ENCODE results near the gene CENPV. TPM values are rescaled to one million over a fixed set of nuclear protein-coding genes. Genes with fewer than 3 reads are reported as not detected.
"Not testable (repeated sequence)": the region's sequence is repeated elsewhere in the genome, so short reads cannot be mapped to it uniquely, and the experiment has no call there.

Gene CENPV
- total RNA-seq, 1 experiment from 2014 or later, result 33.5 TPM

DNA sequence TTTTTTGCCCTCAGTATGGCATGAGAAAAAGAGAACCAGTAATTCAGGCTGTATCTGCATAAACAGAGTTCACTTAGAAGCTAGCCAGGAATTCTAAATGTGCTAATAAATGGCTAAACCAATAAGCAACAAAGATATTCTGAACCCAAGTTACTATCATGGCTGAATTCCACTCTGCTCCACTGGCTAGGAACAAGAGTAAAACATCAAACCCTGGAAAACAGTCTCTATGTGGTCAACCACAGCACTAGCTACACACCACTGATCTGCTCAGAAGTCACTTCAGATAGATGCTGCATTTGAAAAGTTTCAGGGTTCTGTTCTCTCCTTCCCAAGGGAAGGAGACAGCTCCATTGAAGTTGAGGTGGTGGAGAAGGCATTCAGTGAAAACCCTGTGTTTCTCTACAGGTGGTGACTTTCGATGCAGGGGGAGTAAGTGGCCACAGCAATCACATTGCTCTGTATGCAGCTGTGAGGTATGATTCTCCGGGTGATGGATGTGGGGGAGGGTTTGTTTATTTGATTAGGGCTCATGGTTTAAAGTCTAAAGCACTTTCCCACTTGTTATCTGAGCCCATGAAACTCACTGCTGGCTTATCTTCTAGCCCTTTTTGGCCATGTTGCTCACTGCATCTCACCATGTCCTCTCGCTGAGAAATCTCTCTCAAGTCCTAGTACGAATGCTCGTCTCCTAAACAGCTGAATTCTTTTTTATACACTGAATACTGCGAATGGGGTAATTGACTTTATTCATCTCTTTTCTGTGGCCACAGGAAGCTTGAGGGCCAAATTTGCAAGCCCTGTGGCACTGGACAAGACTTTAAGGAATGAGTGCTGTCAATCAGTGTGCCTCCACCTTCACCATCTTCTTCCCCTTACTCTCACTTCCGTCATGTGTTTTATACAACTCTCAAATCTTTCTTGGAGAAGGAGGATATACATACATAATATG is 39.9 kb downstream of the CENPV start:
- no peak for DNase-seq (ENCODE audit: low spot score)

DNA sequence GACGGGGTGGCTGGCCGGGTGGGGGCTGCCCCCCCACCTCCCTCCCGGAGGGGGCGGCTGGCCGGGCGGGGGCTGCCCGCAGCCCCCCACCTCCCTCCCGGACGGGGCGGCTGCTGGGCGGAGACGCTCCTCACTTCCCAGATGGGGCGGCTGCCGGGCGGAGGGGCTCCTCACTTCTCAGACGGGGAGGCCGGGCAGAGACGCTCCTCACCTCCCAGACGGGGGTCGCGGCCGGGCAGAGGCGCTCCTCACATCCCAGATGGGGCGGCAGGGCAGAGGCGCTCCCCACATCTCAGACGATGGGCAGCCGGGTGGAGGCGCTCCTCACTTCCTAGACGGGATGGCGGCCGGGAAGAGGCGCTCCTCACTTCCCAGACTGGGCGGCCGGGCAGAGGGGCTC is 41.2 kb downstream of the CENPV start:
- DNase-seq (ENCODE audit: low spot score), result not testable (repeated sequence)

DNA sequence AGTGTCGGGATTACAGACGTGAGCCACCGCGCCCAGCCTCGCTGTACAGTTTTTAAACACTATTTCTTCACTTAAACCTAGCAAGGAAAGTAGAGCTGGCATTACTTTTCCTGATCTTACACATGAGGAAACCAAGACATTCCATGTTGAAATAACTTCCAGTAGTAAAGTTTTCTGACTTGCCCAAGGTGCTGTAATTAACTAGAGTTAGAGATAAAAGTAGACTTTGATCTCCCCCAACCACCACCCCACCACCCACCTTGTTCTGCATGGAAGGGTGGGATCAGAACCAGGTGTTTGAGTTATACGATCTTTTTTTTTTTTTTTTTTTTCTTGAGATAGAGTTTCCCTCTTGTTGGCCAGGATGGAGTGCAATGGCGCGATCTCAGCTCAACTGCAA is 47.1 kb downstream of the CENPV start:
- DNase-seq (ENCODE audit: low spot score), result no peak

DNA sequence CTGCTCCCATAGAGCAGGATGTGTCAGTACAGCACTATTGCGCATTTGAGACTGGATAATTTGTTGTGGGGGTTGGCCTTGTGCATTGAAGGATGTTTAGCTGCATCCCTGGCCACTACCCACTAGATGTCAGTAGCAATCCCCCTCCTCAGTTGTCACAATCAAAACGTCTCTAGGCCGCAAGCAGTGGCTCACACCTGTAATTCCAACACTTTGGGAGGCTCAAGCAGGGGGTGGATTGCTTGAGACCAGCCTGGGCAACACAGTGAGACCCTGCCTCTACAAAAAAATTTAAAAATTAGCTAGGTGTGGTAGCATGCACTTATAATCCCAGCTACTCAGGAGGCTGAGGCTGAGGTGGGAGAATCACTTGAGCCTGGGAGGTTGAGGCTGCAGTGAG is 48.4 kb downstream of the CENPV start:
- DNase-seq (ENCODE audit: low spot score), result peak; percentile 35

DNA sequence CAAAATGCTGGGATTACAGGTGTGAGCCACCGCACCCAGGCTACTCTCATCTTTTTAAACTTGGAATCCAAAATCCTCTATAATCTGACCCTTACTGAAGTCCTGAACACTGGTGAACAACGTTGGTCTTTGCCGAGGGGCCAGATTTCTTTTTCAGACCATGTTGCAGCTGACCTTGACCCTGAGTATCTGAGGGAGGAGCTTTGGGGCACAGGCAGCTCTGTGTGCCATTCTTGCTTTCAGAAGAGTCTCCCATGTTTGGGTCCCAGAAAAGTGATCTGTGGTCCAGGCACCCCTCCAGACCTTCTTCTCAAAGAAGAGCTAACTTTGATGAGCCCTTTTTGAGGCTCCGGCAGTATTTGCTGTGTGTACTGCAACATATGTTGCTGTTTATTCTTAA is 50.4 kb downstream of the CENPV start:
- no peak for DNase-seq (ENCODE audit: low spot score)

DNA sequence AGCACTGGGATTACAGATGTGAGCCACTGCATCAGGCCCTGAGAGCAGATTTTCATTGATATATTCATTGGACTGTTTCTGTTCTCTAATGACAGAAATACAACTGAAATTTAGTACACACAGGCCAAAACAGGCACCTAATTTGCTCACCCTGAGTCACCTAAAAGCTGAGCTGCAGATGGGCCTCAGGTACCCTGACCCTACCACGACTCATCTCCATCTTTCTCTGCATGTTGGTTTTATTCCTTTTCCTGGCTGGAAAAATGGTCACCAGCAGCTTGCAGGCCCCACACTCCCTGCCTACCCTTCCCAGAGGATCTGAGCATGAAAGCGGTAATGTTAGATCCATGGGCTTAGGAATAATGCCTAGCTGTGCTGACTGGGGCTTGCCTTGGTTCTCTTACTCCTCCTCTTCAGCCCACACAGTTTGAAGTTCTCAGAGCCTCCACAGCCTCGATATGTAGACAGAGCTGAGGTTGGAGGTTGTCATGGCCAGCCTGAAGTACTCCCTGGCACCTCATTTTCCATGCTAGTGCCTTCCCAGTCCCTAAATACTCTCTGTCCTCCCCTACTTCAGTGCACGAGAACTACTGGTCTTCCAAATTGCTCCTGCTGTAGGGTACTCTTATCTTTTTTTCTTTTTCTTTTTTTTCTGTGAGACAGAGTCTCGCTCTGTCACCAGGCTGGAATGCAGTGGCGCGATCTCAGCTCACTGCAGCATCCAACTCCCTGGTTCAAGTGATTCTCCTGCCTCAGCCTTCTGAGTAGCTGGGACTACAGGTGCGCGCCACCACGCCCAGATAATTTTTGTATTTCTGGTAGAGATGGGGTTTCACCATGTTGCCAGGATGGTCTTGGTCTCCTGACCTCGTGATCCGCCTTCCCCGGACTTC is 51.1 kb downstream of the CENPV start:
- DNase-seq (ENCODE audit: low spot score), result no peak

DNA sequence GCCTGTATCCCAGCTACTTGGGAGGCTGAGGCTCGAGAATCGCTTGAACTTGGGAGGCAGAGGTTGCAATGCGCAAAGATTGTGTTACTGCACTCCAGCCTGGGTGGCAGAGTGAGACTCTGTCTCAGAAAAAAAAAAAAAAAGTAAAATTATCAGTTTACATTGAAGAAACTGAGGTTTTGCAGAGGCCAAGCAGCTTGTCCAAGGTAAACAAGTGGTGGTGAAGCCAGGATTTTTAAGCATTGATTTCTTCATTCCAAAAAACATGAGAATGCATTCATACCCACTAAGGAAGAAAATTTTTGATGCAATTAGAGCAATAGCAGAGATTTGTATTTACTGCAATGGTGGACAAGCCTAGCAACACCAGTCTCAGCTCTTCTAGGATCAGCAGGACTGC is 52.7 kb downstream of the CENPV start:
- no peak for DNase-seq (ENCODE audit: low spot score)

DNA sequence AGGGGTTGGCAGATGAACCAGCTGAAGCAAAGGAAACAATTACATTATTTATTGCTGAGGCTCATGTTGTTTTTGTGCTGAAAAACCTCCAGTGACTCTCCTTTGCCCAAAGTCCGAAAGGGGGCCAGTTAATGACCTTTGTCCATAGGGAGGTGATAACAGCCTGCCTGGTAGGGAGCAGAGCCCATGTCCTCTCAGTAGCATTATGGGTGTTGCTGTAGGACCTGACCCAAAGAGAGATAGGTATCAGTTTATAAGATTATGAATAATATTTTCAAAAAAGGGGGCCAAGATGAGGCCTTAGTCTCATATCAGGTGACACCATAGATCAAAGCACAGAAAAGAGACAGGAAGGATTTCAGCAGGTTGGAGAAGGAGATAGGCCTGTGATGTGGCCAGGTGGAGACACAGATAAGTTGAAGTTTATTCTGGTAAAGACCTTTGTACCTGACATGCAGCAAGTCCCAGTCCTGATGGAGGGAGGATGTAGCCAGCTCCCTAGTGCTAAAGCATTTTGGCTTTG is 55.1 kb downstream of the CENPV start:
- no peak for DNase-seq (ENCODE audit: low spot score)

DNA sequence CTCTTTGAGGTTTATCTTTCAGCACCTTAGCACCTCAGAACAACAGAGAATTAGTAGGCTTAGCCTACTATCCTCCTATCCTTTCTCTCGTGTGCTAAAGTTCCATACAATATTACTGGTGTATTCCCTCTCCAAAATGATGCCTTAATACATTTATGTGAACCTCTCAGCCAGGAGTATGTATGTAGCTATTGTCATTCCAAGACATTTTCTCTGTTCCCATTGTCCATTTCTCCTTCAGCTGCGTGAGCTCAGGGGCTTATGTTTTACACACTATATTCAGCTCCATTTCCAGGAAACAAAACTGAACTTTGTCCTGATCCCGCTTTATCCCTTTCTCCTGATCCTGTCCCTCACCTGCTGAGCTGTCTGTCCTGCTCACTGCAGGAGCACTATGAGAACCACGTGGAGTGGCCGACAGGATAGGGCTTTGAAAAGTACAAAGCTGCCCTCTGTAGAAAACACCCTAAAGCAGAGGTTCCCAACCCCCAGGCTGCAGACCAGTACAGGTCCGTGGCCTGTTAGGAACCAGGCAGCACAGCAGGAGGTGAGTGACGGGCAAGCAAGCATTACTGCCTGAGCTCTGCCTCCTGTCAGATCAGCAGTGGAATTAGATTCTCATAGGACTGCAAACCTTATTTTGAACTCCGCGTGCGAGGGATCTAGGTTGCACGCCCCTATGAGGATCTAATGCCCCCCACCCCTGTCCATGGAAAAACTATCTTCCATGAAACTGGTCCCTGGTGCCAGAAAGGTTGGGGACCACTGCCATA is 55.7 kb downstream of the CENPV start:
- DNase-seq (ENCODE audit: low spot score), result no peak

DNA sequence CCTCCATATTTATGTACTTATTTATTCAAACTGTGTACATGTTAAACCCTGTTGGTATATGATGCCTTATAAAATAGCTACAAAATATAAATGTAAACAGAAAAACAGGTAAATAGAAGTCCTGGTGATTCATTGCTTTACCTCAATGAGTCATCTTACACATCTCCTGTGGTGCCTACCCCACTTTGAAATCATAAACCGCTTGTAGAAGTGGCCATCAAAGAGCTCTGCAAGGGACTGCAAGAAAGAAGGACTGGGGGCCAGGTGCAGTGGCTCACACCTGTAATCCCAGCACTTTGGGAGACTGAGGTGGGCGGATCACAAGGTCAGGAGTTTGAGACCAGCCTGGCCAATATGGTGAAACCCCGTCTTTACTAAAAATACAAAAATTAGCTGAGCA is 57.2 kb downstream of the CENPV start:
- DNase-seq (ENCODE audit: low spot score), result not testable (repeated sequence)

DNA sequence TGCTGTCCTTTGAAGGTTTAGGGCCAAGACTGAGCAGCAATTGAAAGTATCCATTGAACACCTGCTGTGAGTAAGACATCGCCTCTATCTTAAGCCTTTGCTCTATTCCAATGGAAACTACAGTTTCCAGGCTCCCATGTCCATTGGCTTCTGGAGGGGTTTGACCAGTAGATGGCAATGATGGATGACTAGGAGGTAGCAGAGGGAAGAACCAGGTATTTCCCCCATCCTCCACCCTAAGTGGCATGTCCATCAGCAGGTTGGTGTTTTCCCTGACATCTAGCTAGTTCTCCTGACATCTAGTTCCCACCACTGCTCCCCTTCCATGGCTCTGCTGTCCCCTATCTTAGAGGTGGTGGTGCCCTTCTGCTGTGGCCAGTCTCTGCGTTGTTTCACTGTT is 58.7 kb downstream of the CENPV start:
- DNase-seq (ENCODE audit: low spot score), result no peak

DNA sequence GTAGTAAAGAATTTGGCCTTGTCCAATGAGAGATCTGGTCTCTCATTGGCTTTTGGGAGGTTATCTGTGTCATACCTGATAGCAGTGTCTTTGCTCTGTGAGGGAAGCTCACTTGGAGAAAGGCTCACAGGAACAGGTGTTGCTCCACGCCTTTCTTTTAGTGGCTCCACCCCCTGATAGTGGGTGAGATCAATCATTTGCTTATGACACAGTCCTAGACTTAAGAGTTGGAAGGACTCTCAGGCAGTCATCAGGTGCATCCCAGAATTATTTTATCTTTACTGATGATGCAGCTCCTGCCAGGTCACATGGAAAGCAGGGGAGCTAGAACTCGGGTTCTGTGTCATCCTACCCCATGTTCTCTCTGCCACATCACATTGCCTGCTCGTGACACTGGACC is 59.3 kb downstream of the CENPV start:
- DNase-seq (ENCODE audit: low spot score), result no peak

Other genes starting within 250 kb of the CENPV start
- 30.2 and 35.7 TPM in 2 replicates for gene NCOR1, start 137.9 kb downstream of the CENPV start, total RNA-seq (2014; rRNA removed; shearing (Covaris generic))
- gene PIGL, start 136.3 kb downstream of the CENPV start, total RNA-seq (2014; rRNA removed; shearing (Covaris generic)), result 11.9 and 14.9 TPM in 2 replicates
- gene UBB, start 27.6 kb upstream of the CENPV start, total RNA-seq (2014; rRNA removed; shearing (Covaris generic)), result 1,938 and 1,951 TPM in 2 replicates
- gene TRPV2, start 62.1 kb upstream of the CENPV start, total RNA-seq (2014; rRNA removed; shearing (Covaris generic)), result 4.8 and 5.5 TPM in 2 replicates
- 0.39 TPM in 1 of 2 replicates, not detected in the other for gene LRRC75A, start 138.7 kb upstream of the CENPV start, total RNA-seq (2014; rRNA removed; shearing (Covaris generic))
- 9.0 and 9.9 TPM in 2 replicates for gene ZNF287, start 215.7 kb upstream of the CENPV start, total RNA-seq (2014; rRNA removed; shearing (Covaris generic))